Endothelial cell of umbilical vein (primary cell): ENCODE results near the gene GAP43. TPM values are rescaled to one million over a fixed set of nuclear protein-coding genes. Genes with fewer than 3 reads are reported as not detected.

Experiments used
- BruUV-seq: library from RNA; stranded (reverse); fragments of 400-500 nt; replicated peaks from 2 replicates; lab custom pipeline; 2021; lab: Mats Ljungman, UMichigan
- CTCF ChIA-PET: fragments of 300-600, 350-600 bp; sonication (Branson Sonifier 250); formaldehyde crosslinking; loops from one replicate; lab custom pipeline; 2021; ENCODE audit warnings: antibody characterized with exemption, inconsistent platforms; lab: Charles Lee
- POLR2A ChIA-PET: fragments of 300-600, 350-600 bp; sonication (Branson Sonifier 250); formaldehyde crosslinking; loops from one replicate; lab custom pipeline; 2021; ENCODE audit warnings: antibody characterized with exemption, inconsistent platforms; lab: Charles Lee
- DNase-seq: peaks from one replicate; pipeline ENCODE4 v3.0.0-alpha.2; 2011; ENCODE audit warnings: low read depth, low spot score
- FAIRE-seq: peaks from 2 replicates; lab custom pipeline; 2011; peaks lifted over from hg19 to GRCh38; lab: Jason Lieb, UNC
- H2AFZ ChIP-seq: 2 replicates; pipeline ENCODE4 v1.6.0; 2012; ENCODE audit warnings: low read depth, low read length, control low read depth, inconsistent platforms
- H3K27ac ChIP-seq: 2 replicates; pipeline ENCODE4 v1.5.1; 2011; ENCODE audit warnings: low read depth, mild to moderate bottlenecking, control low read depth, low read length, moderate library complexity; ENCODE audit not compliant: insufficient read depth
- H3K27me3 ChIP-seq, 2 experiments: 2 replicates each; pipeline versions ENCODE4 v1.6.0 to v1.6.1; 2011; ENCODE audit warnings: low read length in 2 of 2, mixed read lengths in 1 of 2; ENCODE audit not compliant: control insufficient read depth in 2 of 2, insufficient read depth in 2 of 2
- H3K36me3 ChIP-seq, 2 experiments: 2 replicates in 1 of 2; 3 replicates in 1 of 2; pipeline ENCODE4 v1.5.1; 2011; ENCODE audit warnings: low read length in 2 of 2, mild to moderate bottlenecking in 1 of 2, moderate library complexity in 1 of 2; ENCODE audit not compliant: control insufficient read depth in 2 of 2, insufficient read depth in 2 of 2; ENCODE audit errors: extremely low read depth in 1 of 2
- H3K4me1 ChIP-seq: 3 replicates; pipeline ENCODE4 v1.5.1; 2011; ENCODE audit warnings: mild to moderate bottlenecking, low read length; ENCODE audit not compliant: control insufficient read depth, insufficient read depth; ENCODE audit errors: extremely low read depth
- H3K4me2 ChIP-seq: 2 replicates; pipeline ENCODE4 v1.6.1; 2011; ENCODE audit warnings: low read length, control low read depth, mixed read lengths; ENCODE audit not compliant: insufficient read depth
- H3K4me3 ChIP-seq, 3 experiments: fragments of 200-600 bp in 1 of 3; sonication (generic), shearing (Covaris generic) in 1 of 3; replicated peaks in 1 of 3; 2 replicates each; pipeline ENCODE4 v1.5.1; 2011 to 2016; ENCODE audit warnings: control low read depth in 3 of 3, low read length in 3 of 3, mild to moderate bottlenecking in 2 of 3, inconsistent platforms in 1 of 3, low read depth in 1 of 3, moderate library complexity in 1 of 3; ENCODE audit not compliant: insufficient read depth in 1 of 3
- H3K79me2 ChIP-seq: 2 replicates; pipeline ENCODE4 v1.6.0; 2012; ENCODE audit warnings: low read length, inconsistent platforms; ENCODE audit not compliant: control insufficient read depth, insufficient read depth
- H3K9ac ChIP-seq: replicated peaks from 2 replicates; pipeline ENCODE3; 2011; ENCODE audit warnings: low read length, control low read depth; ENCODE audit not compliant: insufficient read depth; ENCODE audit errors: extremely low read depth
- H3K9me1 ChIP-seq: replicated peaks from 3 replicates; pipeline ENCODE4 v1.6.0; 2011; ENCODE audit warnings: mild to moderate bottlenecking, low read length; ENCODE audit not compliant: control insufficient read depth, insufficient read depth; ENCODE audit errors: extremely low read depth
- H3K9me3 ChIP-seq: replicated peaks from 2 replicates; pipeline ENCODE4 v1.5.1; 2012; ENCODE audit warnings: low read length, inconsistent platforms; ENCODE audit not compliant: control insufficient read depth, insufficient read depth
- H4K20me1 ChIP-seq: replicated peaks from 2 replicates; pipeline ENCODE3; 2011; ENCODE audit warnings: mild to moderate bottlenecking, low read length; ENCODE audit not compliant: control insufficient read depth, insufficient read depth; ENCODE audit errors: extremely low read depth
- EZH2 ChIP-seq: IDR thresholded peaks from 2 replicates; pipeline ENCODE4 v1.6.1; 2012; ENCODE audit warnings: borderline replicate concordance, low read depth, mild to moderate bottlenecking, moderate library complexity, low read length, inconsistent platforms; ENCODE audit not compliant: severe bottlenecking
- FOS ChIP-seq: IDR thresholded peaks from 2 replicates; pipeline ENCODE4 v1.6.1; 2011; ENCODE audit warnings: mild to moderate bottlenecking, low read length, moderate library complexity, borderline replicate concordance; ENCODE audit not compliant: insufficient read depth
- GATA2 ChIP-seq: IDR thresholded peaks from 2 replicates; pipeline ENCODE4 v1.7.0; 2011; ENCODE audit warnings: low read depth, mild to moderate bottlenecking, moderate library complexity, mixed read lengths, low read length; ENCODE audit not compliant: insufficient read length, insufficient read depth
- JUN ChIP-seq: IDR thresholded peaks from 2 replicates; pipeline ENCODE4 v1.6.1; 2011; ENCODE audit warnings: borderline replicate concordance, low read depth; ENCODE audit not compliant: insufficient read length, insufficient read depth
- MYC ChIP-seq: IDR thresholded peaks from one replicate; pipeline ENCODE4 v1.6.1; 2011; ENCODE audit warnings: mild to moderate bottlenecking, low read depth, low read length
- POLR2A ChIP-seq: IDR thresholded peaks from 2 replicates; pipeline ENCODE4 v1.6.1; 2012; ENCODE audit warnings: low read depth, mild to moderate bottlenecking, control low read depth, low read length
- POLR2AphosphoS5 ChIP-seq: IDR thresholded peaks from 2 replicates; pipeline ENCODE4 v1.6.1; 2012; ENCODE audit warnings: low read depth, mild to moderate bottlenecking, control low read depth, low read length, moderate library complexity; ENCODE audit not compliant: insufficient read depth
- dilution Hi-C: fragments of 300-500 bp; cut with MboI; formaldehyde crosslinking; loops from one replicate; pipeline ENCODE4 v1.15.0; 2019; ENCODE audit warnings: low sequenced_read_pairs; ENCODE audit not compliant: extremely low pct_ligation_motif_present
- intact Hi-C: fragments of 100-400 bp; cut with micrococcal nuclease; formaldehyde crosslinking; loops from one replicate; pipeline ENCODE4 v1.10.0; 2022
- polyA plus RNA-seq, 4 experiments: library from polyadenylated mRNA; depleted of rRNA in 3 of 4; stranded (reverse) in 3 of 4; unstranded in 1 of 4; fragments of >200 nt; gene quantifications; 2 replicates each; pipeline versions ENCODE4 v1.2.1 to v1.2.3, GENCODE V29; 2011 to 2012; ENCODE audit warnings: missing spikeins in 1 of 4
- total RNA-seq: library from RNA; stranded (reverse); gene quantifications from 2 replicates; pipeline ENCODE4 v1.2.3, GENCODE V29; 2021
- TF ChIP-seq, protein P1 (sequence below), 2 donors: IDR thresholded peaks; 1 replicate in 1 of 2; 2 replicates in 1 of 2; pipeline ENCODE4 v1.5.1; 2011; ENCODE audit warnings: low read length in 2 of 2, mild to moderate bottlenecking in 2 of 2, moderate library complexity in 2 of 2, control low read depth in 1 of 2, inconsistent platforms in 1 of 2, low read depth in 1 of 2; ENCODE audit not compliant: insufficient read depth in 1 of 2; ENCODE audit errors: extremely low read depth in 1 of 2
- TF ChIP-seq, protein P2 (sequence below): IDR thresholded peaks from 2 replicates; pipeline ENCODE4 v1.6.1; 2011; ENCODE audit not compliant: insufficient read depth, insufficient read length

GAP43 gene
- total and polyA plus RNA-seq, 2 donors (not counting 3 experiments of a cell fraction or from before 2014, with no cell fraction given) = 0.06 TPM; not detected in 1

DNA sequence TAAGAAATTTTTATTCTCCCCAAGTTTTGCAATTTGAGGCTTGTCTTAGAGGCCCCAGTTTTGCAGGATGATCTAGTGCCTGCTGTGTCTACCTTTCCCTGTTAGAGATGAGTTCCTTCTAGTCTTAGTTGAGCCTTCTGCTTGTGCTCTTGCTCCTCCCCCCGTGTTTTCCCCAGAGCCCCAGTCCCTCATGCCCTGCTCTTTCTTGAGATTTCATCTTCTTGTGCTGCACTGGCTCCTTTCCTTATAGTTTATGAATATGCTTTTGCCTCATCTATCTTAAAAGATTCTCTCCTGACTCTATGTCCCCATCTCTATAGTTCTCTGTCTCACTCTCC lies 4.7 kb downstream of the GAP43 start:
- H4K20me1 ChIP-seq = no peaks in the 10 kb centered on the region
- CTCF ChIA-PET = no interaction called here
- H3K9ac ChIP-seq = no peak overlapping the region
- H3K4me3 ChIP-seq = no peak overlapping the region
- no peak overlapping the region for H3K27ac ChIP-seq
- no peaks in the 10 kb centered on the region for H3K9me1 ChIP-seq
- intact Hi-C loops = no loop called here
- H3K36me3 ChIP-seq = no peaks in the 10 kb centered on the region
- no peak for FAIRE-seq
- no peaks in the 10 kb centered on the region for H3K9me3 ChIP-seq
- H3K79me2 ChIP-seq = no peaks in the 10 kb centered on the region
- no TSS peak for BruUV-seq
- TF ChIP-seq EZH2 (no peak), GATA2 (no peak), POLR2A (no peak), MYC (no peak), FOS (no peak), JUN (no peak), POLR2AphosphoS5 (no peak)
- TF ChIP-seq, protein P1, sequence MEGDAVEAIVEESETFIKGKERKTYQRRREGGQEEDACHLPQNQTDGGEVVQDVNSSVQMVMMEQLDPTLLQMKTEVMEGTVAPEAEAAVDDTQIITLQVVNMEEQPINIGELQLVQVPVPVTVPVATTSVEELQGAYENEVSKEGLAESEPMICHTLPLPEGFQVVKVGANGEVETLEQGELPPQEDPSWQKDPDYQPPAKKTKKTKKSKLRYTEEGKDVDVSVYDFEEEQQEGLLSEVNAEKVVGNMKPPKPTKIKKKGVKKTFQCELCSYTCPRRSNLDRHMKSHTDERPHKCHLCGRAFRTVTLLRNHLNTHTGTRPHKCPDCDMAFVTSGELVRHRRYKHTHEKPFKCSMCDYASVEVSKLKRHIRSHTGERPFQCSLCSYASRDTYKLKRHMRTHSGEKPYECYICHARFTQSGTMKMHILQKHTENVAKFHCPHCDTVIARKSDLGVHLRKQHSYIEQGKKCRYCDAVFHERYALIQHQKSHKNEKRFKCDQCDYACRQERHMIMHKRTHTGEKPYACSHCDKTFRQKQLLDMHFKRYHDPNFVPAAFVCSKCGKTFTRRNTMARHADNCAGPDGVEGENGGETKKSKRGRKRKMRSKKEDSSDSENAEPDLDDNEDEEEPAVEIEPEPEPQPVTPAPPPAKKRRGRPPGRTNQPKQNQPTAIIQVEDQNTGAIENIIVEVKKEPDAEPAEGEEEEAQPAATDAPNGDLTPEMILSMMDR (IDR thresholded peaks at IDR 0.05; ENCODE audit: extremely low read depth in 1 of 2, insufficient read depth in 1 of 2, low read depth in 1 of 2, low read length in 2 of 2) = no peak
- TF ChIP-seq, protein P2, sequence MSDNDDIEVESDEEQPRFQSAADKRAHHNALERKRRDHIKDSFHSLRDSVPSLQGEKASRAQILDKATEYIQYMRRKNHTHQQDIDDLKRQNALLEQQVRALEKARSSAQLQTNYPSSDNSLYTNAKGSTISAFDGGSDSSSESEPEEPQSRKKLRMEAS = no peak
- peaks cover 20 to 30% of the 10 kb centered on the region in 2 experiments for H3K27me3 ChIP-seq
- POLR2A ChIA-PET = no interaction called here
- dilution Hi-C loops = no loop called here
- H2AFZ ChIP-seq = no peak overlapping the region
- no peak overlapping the region for H3K4me2 ChIP-seq
- no peaks in the 10 kb centered on the region for H3K4me1 ChIP-seq
- DNase-seq = no peak
